GM12892 (cell line): ENCODE measurements around the gene C22orf15.

Experiments
- POLR2A ChIP-seq: IDR thresholded peaks from 2 replicates; pipeline ENCODE4 v1.6.1; 2011; ENCODE audit warnings: low read depth, low read length, control low read depth
- POLR2AphosphoS5 ChIP-seq: IDR thresholded peaks from 2 replicates; pipeline ENCODE4 v1.6.1; 2011; ENCODE audit warnings: low read depth, low read length, control low read depth
- TAF1 ChIP-seq: IDR thresholded peaks from 2 replicates; pipeline ENCODE4 v1.6.1; 2011; ENCODE audit warnings: low read depth, mild to moderate bottlenecking, control low read depth, low read length, borderline replicate concordance

DNA sequence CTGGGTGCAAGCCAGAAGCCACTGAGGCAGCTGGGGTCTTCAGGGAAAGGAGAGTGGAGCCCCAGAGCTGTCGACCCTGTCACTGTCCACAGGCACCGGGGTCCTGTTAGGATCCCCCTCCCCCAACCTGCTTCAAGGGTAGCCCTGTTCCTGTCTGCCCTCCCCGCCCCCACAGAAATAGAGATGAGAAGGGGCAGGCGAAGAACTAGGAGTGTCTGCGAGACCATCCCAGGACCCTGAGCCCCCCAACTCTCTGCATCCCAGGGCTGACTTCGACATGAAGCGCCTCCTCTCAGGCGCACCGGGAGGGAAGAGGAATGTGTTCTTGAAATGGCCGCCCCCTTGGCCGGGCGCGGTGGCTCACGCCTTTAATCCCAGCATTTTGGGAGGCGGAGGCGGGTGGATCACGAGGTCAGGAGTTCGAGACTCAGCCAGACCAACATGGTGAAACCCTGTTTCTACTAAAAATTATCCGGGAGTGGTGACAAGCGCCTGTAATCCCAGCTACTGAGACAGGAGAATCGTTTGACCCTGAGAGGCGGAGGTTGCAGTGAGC lies 11.3 kb upstream of the C22orf15 start:
- no peak for TF ChIP-seq POLR2A
- no peak for TF ChIP-seq TAF1
- no peak for TF ChIP-seq POLR2AphosphoS5
